Measurements from ENCODE around the gene SPRY1. TPM values are rescaled to one million over a fixed set of nuclear protein-coding genes. Genes with fewer than 3 reads are reported as not detected.

SPRY1 gene
- polyA plus RNA-seq (ENCODE audit: insufficient read length in 4 of 4), result 10 to 100 TPM; 90.1 to 94.8 (median 91.4) TPM

- DNase-seq (ENCODE audit: low read depth in 4 of 4, low spot score in 3 of 4), result peak; percentile 79 to 94 (median 90)
Observed at GRCh38 chr4:123396307-123397143, at the start of gene SPRY1. Gene SPRY1, plus strand, starts transcription at chr4:123396795. Its CDS starts 4,797 bp downstream, at chr4:123401592.

GRCh38 chr4:123346951-123347350 lies 49.6 kb upstream of the SPRY1 start:
- DNase-seq (ENCODE audit: low read depth in 4 of 4, low spot score in 3 of 4), result no peak

- DNase-seq (ENCODE audit: low read depth in 4 of 4, low spot score in 3 of 4), result no peak
Observed at GRCh38 chr4:123348946-123349345, 47.6 kb upstream of the SPRY1 start.

GRCh38 chr4:123349421-123350190 lies 47.0 kb upstream of the SPRY1 start:
- DNase-seq (ENCODE audit: low read depth in 4 of 4, low spot score in 3 of 4), result no peak

- no peak for DNase-seq (ENCODE audit: low read depth in 4 of 4, low spot score in 3 of 4)
Observed at GRCh38 chr4:123350191-123350544, 46.4 kb upstream of the SPRY1 start.

GRCh38 chr4:123350726-123351125 lies 45.9 kb upstream of the SPRY1 start:
- DNase-seq (ENCODE audit: low read depth in 4 of 4, low spot score in 3 of 4), result no peak

GRCh38 chr4:123351713-123352112 lies 44.9 kb upstream of the SPRY1 start:
- DNase-seq (ENCODE audit: low read depth in 4 of 4, low spot score in 3 of 4), result no peak

- no peak for DNase-seq (ENCODE audit: low read depth in 4 of 4, low spot score in 3 of 4)
Observed at GRCh38 chr4:123352240-123352945, 44.2 kb upstream of the SPRY1 start.

- DNase-seq (ENCODE audit: low read depth in 4 of 4, low spot score in 3 of 4), result no peak
Observed at GRCh38 chr4:123352966-123353365, 43.6 kb upstream of the SPRY1 start.

- no peak for DNase-seq (ENCODE audit: low read depth in 4 of 4, low spot score in 3 of 4)
Observed at GRCh38 chr4:123353656-123354055, 42.9 kb upstream of the SPRY1 start.

GRCh38 chr4:123354701-123355100 lies 41.9 kb upstream of the SPRY1 start:
- no peak for DNase-seq (ENCODE audit: low read depth in 4 of 4, low spot score in 3 of 4)

- no peak for DNase-seq (ENCODE audit: low read depth in 4 of 4, low spot score in 3 of 4)
Observed at GRCh38 chr4:123356921-123357320, 39.7 kb upstream of the SPRY1 start.

GRCh38 chr4:123359449-123360315 lies 36.9 kb upstream of the SPRY1 start:
- DNase-seq (ENCODE audit: low read depth in 4 of 4, low spot score in 3 of 4), result no peak

- no peak for DNase-seq (ENCODE audit: low read depth in 4 of 4, low spot score in 3 of 4)
Observed at GRCh38 chr4:123361195-123361861, 35.3 kb upstream of the SPRY1 start.

GRCh38 chr4:123362103-123362502 lies 34.5 kb upstream of the SPRY1 start:
- DNase-seq (ENCODE audit: low read depth in 4 of 4, low spot score in 3 of 4), result no peak

- DNase-seq (ENCODE audit: low read depth in 4 of 4, low spot score in 3 of 4), result no peak
Observed at GRCh38 chr4:123363729-123364128, 32.9 kb upstream of the SPRY1 start.

- DNase-seq (ENCODE audit: low read depth in 4 of 4, low spot score in 3 of 4), result no peak
Observed at GRCh38 chr4:123364906-123365305, 31.7 kb upstream of the SPRY1 start.

- DNase-seq (ENCODE audit: low read depth in 4 of 4, low spot score in 3 of 4), result no peak
Observed at GRCh38 chr4:123365412-123365811, 31.2 kb upstream of the SPRY1 start.

- no peak for DNase-seq (ENCODE audit: low read depth in 4 of 4, low spot score in 3 of 4)
Observed at GRCh38 chr4:123366144-123366748, 30.3 kb upstream of the SPRY1 start.

Data from right renal pelvis (tissue), 4 donors.